ENCODE data around the gene H3-3A. TPM values are rescaled to one million over a fixed set of nuclear protein-coding genes. Genes with fewer than 3 reads are reported as not detected.

Gene H3-3A
- total RNA-seq, 4 donors from 2014 or later, result 309 to 383 (median 364) TPM

GRCh38 chr1:226033582-226033981 is 28.9 kb upstream of the H3-3A start:
- 93% methylated on average over 2 of the region's 4 CpGs; no CpG with 5 or more reads in 1 of the 2 donors for WGBS, 2 donors (ENCODE audit: low coverage in 1 of 2)
- TF ChIP-seq EP300 (IDR thresholded peaks at IDR 0.05) (no peak), CTCF (IDR thresholded peaks at IDR 0.05) (no peak), POLR2AphosphoS5 (IDR thresholded peaks at IDR 0.05) (no peak), POLR2A (IDR thresholded peaks at IDR 0.05) (no peak)
- Histone ChIP-seq H3K4me1 (peaks cover 0 to 15% (median 0%) of the 10 kb centered on the region in 3 donors), H3K9me3 (no peaks in the 10 kb centered on the region), H3K27me3 (no peaks in the 10 kb centered on the region), H3K27ac (peak overlapping the region in 3 of 4 donors; percentile 57 to 64 (median 62)), H3K36me3 (no peaks in the 10 kb centered on the region), H3K4me3 (no peak overlapping the region)
- ATAC-seq, result no peak

- no peaks in the 10 kb centered on the region for H3K27me3 ChIP-seq
- peak overlapping the region in 3 of 4 donors; percentile 57 to 64 (median 62) for H3K27ac ChIP-seq
- peak; percentile 2 for ATAC-seq
Observed at GRCh38 chr1:226033991-226034390, 28.5 kb upstream of the H3-3A start.

GRCh38 chr1:226034482-226034881 is 28.0 kb upstream of the H3-3A start:
- no peaks in the 10 kb centered on the region for H3K9me3 ChIP-seq
- TF ChIP-seq POLR2AphosphoS5 (IDR thresholded peaks at IDR 0.05), result peak; percentile 64
- TF ChIP-seq POLR2A (IDR thresholded peaks at IDR 0.05), result no peak
- peak overlapping the region in 3 of 4 donors; percentile 47 to 64 (median 62) for H3K27ac ChIP-seq
- peaks cover 0 to 15% (median 0%) of the 10 kb centered on the region in 3 donors for H3K4me1 ChIP-seq
- no peaks in the 10 kb centered on the region for H3K36me3 ChIP-seq
- WGBS, 2 donors (ENCODE audit: low coverage in 1 of 2), result 41 to 51% methylated on average over 4 to 6 of the region's 6 CpGs
- no peaks in the 10 kb centered on the region for H3K27me3 ChIP-seq
- ATAC-seq, result peak; percentile 96
- H3K4me3 ChIP-seq, result no peak overlapping the region

More at GRCh38 chr1:226033991-226034390, 28.5 kb upstream of the H3-3A start:
- TF ChIP-seq CTCF (IDR thresholded peaks at IDR 0.05), result no peak
- no peak for TF ChIP-seq POLR2A (IDR thresholded peaks at IDR 0.05)
- no peak for TF ChIP-seq POLR2AphosphoS5 (IDR thresholded peaks at IDR 0.05)
- no peak for TF ChIP-seq EP300 (IDR thresholded peaks at IDR 0.05)
- Histone ChIP-seq H3K4me3 (no peak overlapping the region), H3K9me3 (no peaks in the 10 kb centered on the region), H3K36me3 (no peaks in the 10 kb centered on the region), H3K4me1 (peaks cover 0 to 15% (median 0%) of the 10 kb centered on the region in 3 donors)

GRCh38 chr1:226035915-226036314 is 26.6 kb upstream of the H3-3A start:
- no peaks in the 10 kb centered on the region for H3K36me3 ChIP-seq
- H3K9me3 ChIP-seq, result no peaks in the 10 kb centered on the region
- H3K27me3 ChIP-seq, result no peaks in the 10 kb centered on the region
- 95 to 100% methylated on average over 1 to 4 of the region's 5 CpGs for WGBS, 2 donors (ENCODE audit: low coverage in 1 of 2)
- no peak overlapping the region for H3K4me3 ChIP-seq
- peaks cover 0 to 15% (median 0%) of the 10 kb centered on the region in 3 donors for H3K4me1 ChIP-seq
- no peak overlapping the region for H3K27ac ChIP-seq
- no peak for TF ChIP-seq EP300 (IDR thresholded peaks at IDR 0.05)
- TF ChIP-seq POLR2AphosphoS5 (IDR thresholded peaks at IDR 0.05), result no peak
- TF ChIP-seq CTCF (IDR thresholded peaks at IDR 0.05), result no peak
- no peak for TF ChIP-seq POLR2A (IDR thresholded peaks at IDR 0.05)
- no peak for ATAC-seq

GRCh38 chr1:226038661-226039060 is 23.9 kb upstream of the H3-3A start:
- no peaks in the 10 kb centered on the region for H3K9me3 ChIP-seq
- WGBS, 2 donors (ENCODE audit: low coverage in 1 of 2), result 100% methylated on average over 1 of the region's 1 CpG
- peaks cover 0 to 14% (median 0%) of the 10 kb centered on the region in 3 donors for H3K4me1 ChIP-seq
- no peaks in the 10 kb centered on the region for H3K27me3 ChIP-seq
- no peak overlapping the region for H3K27ac ChIP-seq
- no peaks in the 10 kb centered on the region for H3K36me3 ChIP-seq
- no peak overlapping the region for H3K4me3 ChIP-seq
- TF ChIP-seq EP300 (IDR thresholded peaks at IDR 0.05) (no peak), POLR2A (IDR thresholded peaks at IDR 0.05) (no peak), CTCF (IDR thresholded peaks at IDR 0.05) (no peak), POLR2AphosphoS5 (IDR thresholded peaks at IDR 0.05) (no peak)
- no peak for ATAC-seq
